Fibroblast of peridontal ligament (primary cell): Measurements from ENCODE around the gene PYCARD.
A peak's percentile ranks its signal among the peaks of the same experiment; 100 is the strongest.
"Not testable (repeated sequence)": the region's sequence is repeated elsewhere in the genome, so short reads cannot be mapped to it uniquely, and the experiment has no call there.

Experiments used
- DNase-seq: peaks from one replicate; pipeline ENCODE4 v3.0.0-alpha.2; 2010; ENCODE audit errors: extremely low read depth

The PYCARD gene

GRCh38 chr16:31215287-31216162 lies 13.0 kb upstream of the PYCARD start:
- peak; percentile 22 for DNase-seq

DNA sequence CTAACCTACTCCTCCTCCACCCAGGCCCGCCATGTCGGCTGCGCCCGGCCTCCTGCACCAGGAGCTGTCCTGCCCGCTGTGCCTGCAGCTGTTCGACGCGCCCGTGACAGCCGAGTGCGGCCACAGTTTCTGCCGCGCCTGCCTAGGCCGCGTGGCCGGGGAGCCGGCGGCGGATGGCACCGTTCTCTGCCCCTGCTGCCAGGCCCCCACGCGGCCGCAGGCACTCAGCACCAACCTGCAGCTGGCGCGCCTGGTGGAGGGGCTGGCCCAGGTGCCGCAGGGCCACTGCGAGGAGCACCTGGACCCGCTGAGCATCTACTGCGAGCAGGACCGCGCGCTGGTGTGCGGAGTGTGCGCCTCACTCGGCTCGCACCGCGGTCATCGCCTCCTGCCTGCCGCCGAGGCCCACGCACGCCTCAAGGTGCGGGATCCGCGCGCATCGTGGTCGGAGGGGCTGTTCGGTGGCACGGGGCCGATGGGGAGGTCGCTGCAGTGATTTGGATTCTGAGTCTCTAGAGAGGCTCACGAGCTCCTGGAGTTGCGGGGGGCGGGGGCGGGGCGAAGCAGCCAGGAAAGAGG lies 12.2 kb upstream of the PYCARD start:
- no peak for DNase-seq

DNA sequence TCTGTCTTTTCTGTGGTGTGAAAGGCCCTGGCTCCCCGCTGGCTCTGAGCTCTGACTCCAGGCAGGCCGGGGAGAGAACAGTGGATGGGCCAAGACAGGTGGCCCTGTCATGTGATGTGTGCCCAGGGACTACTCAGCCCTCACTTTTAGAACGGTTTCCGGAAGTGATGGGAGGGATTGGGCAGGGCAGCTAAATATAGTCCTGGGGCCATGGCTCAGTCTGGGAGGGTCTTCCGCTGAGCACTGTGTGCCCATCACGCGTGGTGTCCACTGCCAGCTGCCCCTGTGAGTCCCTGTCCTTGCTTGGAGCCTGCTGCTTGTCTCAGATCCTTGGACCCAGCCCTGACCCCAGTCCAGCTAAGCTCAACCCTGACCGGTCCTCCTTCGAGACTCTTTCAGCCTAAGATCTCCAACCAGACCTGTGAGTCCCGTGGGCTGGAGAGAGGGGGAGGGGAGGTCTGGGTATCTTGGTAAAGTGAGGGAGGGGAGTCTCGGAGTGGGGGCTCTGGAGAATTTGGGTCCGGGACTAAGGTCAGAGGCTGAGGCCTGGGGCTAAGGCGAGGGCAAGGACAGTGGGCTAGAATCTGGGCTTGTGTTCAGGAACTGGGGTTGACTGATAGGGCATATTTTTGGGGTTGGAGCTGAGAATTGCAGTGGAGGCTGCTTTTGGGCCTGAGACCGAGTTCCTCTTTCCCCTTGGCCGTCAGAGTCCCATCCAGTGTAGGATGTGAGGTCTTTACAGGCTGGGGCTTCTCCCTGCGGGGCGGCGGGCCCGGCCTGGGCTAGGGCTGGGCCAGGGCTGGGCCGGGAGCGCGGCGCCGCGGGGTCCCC lies 11.5 kb upstream of the PYCARD start, which contains the start of gene TRIM72:
Gene TRIM72 (plus strand): TSS at position 243 of the 831 bp plus-strand sequence. CDS start 620 bp downstream, outside the sequence.
- DNase-seq: no peak

- DNase-seq: no peak
Observed at GRCh38 chr16:31213342-31213741, 10.8 kb upstream of the PYCARD start.

DNA sequence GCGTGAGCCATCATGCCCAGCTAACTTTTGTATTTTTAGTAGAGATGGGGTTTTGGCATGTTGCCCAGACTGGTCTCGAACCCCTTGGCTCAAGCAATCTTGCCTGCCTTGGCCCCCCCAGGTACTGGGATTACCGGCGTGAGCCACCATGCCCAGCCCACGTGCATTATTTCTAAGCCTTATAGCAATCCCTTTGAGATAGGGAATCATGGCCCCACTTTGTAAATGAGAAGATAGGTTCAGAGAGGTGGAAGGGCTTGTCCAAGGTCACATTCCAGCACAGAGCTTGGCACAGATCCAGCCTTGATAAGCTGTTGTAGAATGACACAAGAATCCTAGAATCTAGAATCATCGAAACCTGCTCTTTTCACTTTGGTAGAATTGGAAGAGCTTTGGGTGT lies 4.2 kb upstream of the PYCARD start:
- DNase-seq: no peak

GRCh38 chr16:31204871-31205666 lies 2.5 kb upstream of the PYCARD start:
- no peak for DNase-seq

DNA sequence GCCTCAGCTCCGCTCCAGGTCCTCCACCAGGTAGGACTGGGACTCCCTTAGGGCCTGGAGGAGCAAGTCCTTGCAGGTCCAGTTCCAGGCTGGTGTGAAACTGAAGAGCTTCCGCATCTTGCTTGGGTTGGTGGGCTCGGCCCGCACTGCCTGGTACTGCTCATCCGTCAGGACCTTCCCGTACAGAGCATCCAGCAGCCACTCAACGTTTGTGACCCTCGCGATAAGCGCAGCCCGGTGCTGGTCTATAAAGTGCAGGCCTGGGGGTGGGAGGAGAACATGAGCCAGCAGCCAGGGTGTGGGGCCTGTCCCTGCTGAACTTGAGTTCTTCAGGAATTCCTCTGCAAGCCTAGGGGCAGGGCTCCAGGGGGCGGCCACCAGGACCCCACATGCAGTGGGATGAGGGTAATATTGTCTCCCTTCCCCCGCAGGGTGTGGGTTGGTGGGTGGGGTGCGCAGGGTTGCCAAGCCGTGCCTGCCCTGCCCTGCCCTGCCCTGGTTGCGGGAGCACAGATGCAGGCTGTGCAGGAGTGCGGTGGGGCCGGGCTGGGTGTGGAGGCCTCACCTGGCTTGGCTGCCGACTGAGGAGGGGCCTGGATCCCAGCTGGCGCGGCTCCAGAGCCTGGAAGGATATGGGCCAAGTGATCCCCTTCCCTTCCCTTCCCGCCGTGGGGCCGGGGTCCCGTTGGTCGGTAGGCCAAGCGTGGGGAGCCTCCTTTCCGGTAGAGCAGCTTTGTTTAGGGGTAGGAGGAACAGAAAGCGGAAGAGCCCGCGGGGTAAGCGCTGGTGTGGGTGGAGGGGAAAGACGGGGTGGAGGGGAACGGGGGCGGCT lies 762 bp downstream of the PYCARD start:
- no peak for DNase-seq

- peak; percentile 37 for DNase-seq
Observed at GRCh38 chr16:31200821-31201568, 1.6 kb downstream of the PYCARD start.

- not testable (repeated sequence) for DNase-seq
Observed at GRCh38 chr16:31200111-31200510, 2.4 kb downstream of the PYCARD start.

GRCh38 chr16:31199430-31200041 lies 3.0 kb downstream of the PYCARD start:
- no peak for DNase-seq

- no peak for DNase-seq
Observed at GRCh38 chr16:31198207-31198882, 4.2 kb downstream of the PYCARD start.

DNA sequence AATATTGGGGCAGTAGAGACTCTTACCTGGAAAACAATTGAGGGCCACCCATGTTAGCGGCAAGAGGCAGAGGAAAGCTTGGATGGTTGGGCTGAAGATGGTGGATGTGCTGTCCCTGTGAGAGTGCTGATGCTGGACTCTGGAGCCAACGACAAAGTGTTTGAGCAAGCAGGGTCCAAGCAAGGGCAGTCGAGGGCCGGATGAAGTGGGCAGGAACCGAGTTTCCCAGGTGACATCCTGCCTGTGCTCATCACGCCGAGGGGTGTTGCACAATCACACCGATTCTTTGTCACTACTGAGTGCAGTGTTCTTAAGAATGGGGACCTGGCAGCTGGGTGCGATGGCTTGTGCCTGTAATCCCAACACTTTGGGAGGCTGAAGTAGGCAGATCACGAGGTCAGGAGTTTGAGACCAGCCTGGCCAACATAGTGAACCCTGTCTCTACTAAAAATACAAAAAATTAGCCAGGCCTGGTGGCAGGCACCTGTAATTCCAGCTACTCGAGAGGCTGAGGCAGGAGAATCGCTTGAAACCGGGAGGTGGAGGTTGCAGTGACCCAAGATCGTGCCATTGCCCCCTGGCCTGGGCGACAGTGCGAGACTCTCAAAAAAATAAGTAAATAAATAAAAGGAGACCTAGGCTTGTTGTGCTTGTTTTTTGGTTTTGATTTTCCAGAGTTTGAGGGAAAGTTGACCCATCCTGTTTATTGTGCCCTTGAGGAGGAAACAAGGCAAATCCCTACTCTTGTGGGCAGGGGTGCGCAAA lies 6.1 kb downstream of the PYCARD start:
- DNase-seq: no peak

DNA sequence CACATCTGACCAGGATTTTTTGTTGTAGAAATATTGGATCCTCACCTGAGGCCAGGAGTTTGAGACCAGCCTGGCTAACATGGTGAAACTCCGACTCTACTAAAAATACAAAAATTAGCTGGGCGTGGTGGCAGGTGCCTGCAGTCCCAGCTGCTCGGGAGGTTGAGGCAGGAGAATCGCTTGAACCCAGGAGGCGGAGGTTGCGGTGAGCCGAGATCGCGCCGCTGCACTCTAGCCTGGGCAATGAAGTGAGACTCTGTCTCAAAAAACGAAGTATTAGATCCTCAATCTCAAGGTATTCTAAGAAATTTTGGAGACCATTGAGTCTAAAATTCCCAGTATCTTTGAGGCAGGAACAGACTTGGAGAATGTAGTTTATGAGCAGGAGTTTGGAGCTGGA lies 6.7 kb downstream of the PYCARD start:
- DNase-seq: not testable (repeated sequence)

- no peak for DNase-seq
Observed at GRCh38 chr16:31194898-31195297, 7.7 kb downstream of the PYCARD start.

- no peak for DNase-seq
Observed at GRCh38 chr16:31193874-31194273, 8.7 kb downstream of the PYCARD start.

DNA sequence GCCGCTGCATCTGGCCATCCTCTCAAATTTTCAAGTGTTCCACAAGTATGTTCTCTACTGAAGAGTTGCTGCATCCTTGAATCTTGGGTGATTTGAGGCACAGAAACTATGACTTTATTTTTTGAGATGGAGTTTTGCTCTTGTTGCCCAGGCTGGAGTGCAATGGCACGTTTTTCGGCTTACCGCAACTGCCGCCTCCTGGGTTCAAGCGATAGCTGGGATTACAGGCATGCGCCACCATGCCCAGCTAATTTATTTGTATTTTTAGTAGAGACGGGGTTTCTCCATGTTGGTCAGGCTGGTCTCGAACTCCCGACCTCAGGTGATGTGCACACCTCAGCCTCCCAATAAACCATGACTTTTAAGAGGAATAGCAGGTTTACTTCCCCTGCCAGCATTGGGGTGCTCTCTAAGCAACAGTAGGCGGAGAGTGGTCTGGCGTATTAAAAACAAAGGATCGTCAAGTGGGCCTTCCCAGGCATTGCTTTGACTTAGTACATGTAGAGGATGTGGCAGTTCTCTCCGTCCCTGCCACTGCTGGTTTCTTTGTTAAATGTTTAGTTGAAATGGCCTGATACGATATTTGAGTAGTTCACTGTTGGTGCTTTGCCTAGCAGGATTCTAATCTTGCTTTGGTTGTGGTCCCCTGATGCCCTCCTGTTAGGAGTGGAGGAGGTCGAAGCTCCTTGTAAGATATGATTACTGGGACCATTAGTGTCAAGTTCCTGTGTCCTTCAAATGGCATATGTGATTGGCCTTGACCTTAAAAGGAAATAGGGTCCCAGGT lies 9.5 kb downstream of the PYCARD start:
- no peak for DNase-seq

DNA sequence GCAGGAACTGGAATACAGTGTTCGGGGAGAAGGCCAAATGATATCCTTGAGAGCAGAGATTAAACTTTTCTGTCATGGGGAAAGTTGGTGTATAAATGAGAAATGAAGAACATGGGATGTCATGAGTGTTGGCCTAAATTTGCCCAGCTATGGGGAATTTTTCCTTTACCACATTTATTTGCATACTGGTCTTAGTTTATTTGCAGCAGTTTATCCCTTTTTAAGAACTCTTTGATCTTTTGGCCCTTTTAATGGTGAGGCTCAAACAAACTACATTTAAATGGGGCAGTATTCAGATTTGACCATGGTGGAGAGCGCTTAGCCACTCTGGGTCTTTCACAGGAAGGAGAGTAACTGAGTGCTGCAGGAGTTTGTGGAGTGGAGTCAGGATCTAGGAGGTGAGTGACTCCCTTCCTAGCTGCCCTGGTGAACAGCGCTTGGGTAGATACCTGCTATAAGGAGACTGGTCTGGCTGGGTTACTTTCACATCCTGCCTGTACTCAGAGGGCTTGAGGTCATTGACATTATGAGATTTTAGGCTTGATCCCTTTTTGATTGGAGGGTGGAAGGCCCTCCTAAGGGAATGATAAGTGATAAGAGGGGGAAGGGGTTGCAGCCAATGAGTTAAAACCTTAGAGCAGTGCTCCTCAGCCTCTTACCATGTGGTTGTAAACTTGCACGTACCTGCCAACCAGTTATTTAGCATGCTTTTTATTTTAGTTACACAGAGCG lies 10.7 kb downstream of the PYCARD start:
- no peak for DNase-seq
